ACC112 (cell line): ENCODE results near the gene LILRA6.
"Not testable (repeated sequence)": the region's sequence is repeated elsewhere in the genome, so short reads cannot be mapped to it uniquely, and the experiment has no call there.

Experiments used
- H2AFZ ChIP-seq: fragments of 200-600 bp; sonication (generic); one replicate; pipeline ENCODE4 v1.6.0; 2017; ENCODE audit warnings: antibody characterized with exemption, low read length; ENCODE audit not compliant: unreplicated experiment
- H3K27ac ChIP-seq: fragments of 200-600 bp; sonication (generic); 2 replicates; pipeline ENCODE4 v1.5.1; 2014; ENCODE audit warnings: low read depth, mild to moderate bottlenecking, antibody characterized with exemption, low read length, moderate library complexity
- H3K27me3 ChIP-seq: fragments of 200-600 bp; sonication (generic); 2 replicates; pipeline ENCODE4 v1.6.1; 2014; ENCODE audit warnings: mild to moderate bottlenecking, antibody characterized with exemption, low read length, moderate library complexity, mixed read lengths; ENCODE audit not compliant: insufficient read depth
- H3K36me3 ChIP-seq: fragments of 200-600 bp; sonication (generic); 2 replicates; pipeline ENCODE4 v1.6.1; 2016; ENCODE audit warnings: mild to moderate bottlenecking, antibody characterized with exemption, low read length, moderate library complexity, mixed read lengths; ENCODE audit not compliant: insufficient read depth
- H3K4me1 ChIP-seq: fragments of 200-600 bp; sonication (generic); one replicate; pipeline ENCODE4 v1.6.1; 2016; ENCODE audit warnings: low read length, mixed read lengths; ENCODE audit not compliant: insufficient read depth, unreplicated experiment, control insufficient read depth
- H3K4me3 ChIP-seq: fragments of 200-600 bp; sonication (generic); 2 replicates; pipeline ENCODE4 v1.5.1; 2014; ENCODE audit warnings: mild to moderate bottlenecking, low read depth, low read length
- H3K79me2 ChIP-seq: fragments of 200-600 bp; sonication (generic); one replicate; pipeline ENCODE4 v1.6.0; 2016; ENCODE audit warnings: low read length; ENCODE audit not compliant: control insufficient read depth, unreplicated experiment, insufficient read depth

The LILRA6 gene

GRCh38 chr19:54207193-54207592, 35.4 kb downstream of the LILRA6 start:
- not testable (repeated sequence) for H2AFZ ChIP-seq, H3K27ac ChIP-seq, H3K27me3 ChIP-seq, H3K4me3 ChIP-seq
- peaks cover 29% of the 10 kb centered on the region for H3K36me3 ChIP-seq
- peaks cover 52% of the 10 kb centered on the region for H3K4me1 ChIP-seq
- H3K79me2 ChIP-seq: peaks cover 50% of the 10 kb centered on the region

DNA sequence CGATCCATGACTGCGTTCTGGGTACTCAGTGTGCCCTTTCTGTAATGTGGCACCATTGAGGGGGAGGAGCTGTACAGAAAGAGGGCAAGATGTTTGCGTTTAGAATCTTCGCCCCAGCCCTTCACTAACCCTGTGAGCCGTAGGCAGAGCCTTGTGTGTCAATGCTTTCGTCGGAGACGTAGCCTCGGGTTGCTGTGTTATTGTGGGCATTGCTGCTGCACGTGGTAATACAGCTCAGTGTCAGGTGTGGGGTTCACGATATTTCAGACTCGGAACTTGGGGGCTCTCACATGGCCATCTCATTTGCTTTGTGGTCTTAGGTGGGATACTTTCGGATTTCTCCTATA, 35.8 kb downstream of the LILRA6 start:
- Histone ChIP-seq H3K79me2 (peaks cover 54% of the 10 kb centered on the region), H3K27ac (no peak overlapping the region), H3K4me1 (peaks cover 56% of the 10 kb centered on the region), H2AFZ (no peak overlapping the region), H3K4me3 (no peak overlapping the region), H3K36me3 (peaks cover 32% of the 10 kb centered on the region), H3K27me3 (no peaks in the 10 kb centered on the region)

DNA sequence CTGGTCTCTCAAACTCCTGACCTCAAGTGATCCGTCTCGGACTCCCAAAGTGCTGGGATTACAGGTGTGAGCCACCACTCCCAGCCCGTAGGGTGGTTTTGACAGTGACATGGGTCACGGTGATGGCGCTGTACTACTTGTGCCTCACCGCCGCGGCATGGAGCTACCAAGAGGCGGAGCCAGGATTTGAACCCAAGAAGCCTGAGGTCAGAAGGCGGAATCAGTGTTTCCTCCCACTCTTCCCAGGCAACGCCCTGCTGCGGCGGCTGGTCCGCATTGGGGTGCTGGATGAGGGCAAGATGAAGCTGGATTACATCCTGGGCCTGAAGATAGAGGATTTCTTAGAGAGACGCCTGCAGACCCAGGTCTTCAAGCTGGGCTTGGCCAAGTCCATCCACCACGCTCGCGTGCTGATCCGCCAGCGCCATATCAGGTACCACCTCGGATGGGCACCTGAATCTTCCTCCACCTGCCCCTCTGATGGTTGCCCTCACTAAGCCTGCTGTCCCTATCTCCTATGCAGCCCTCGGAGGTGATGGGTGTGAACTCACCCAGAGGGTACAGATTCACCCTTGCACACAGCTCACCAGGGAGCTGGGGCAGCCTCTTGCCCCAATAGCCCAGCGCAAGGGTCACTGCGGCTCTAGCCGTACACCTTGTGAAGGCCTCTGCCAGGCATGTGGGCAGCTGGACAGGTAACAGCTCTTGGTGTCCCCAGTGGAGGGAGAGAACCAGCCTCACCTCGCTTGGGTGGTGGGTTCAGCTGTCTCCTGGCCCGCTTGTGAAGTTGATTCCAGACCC, 36.4 kb downstream of the LILRA6 start:
- no peak overlapping the region for H3K27ac ChIP-seq
- no peaks in the 10 kb centered on the region for H3K27me3 ChIP-seq
- H3K4me3 ChIP-seq: no peak overlapping the region
- peaks cover 58% of the 10 kb centered on the region for H3K4me1 ChIP-seq
- H2AFZ ChIP-seq: no peak overlapping the region
- peaks cover 37% of the 10 kb centered on the region for H3K36me3 ChIP-seq
- peaks cover 59% of the 10 kb centered on the region for H3K79me2 ChIP-seq

DNA sequence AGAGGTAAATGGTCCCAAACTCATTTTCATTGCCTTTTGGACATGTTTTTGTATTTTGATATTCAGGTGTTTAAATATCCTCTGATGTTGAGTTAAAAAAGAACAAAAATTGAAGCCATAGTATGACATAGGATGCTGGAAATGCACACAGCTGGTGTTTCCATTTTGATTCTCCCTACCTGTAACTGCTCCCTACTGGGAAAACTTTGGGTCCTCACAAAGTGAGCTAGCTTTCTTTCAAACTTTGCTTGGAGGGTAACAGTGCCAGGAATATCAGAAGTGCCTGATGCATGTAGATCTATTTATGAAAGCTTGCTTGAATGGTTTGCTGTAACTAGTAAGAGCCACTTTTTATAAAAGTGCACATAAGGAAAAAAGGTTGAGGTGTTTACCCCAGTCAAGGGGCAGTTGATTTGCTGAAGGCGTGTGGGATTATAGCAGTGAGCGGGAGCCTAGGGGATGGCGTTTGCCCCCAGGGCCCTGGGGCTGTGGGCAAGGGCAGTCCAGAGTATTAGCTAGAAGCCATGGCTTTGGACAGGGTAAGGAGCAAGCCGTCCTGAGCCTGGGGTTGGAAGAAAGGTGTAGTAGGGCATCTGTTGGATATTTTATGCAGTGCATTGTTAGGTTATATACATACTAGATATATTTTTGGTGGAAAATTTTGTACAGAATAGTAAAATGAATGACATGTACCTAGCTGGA, 37.7 kb downstream of the LILRA6 start:
- Histone ChIP-seq H3K79me2 (peaks cover 62% of the 10 kb centered on the region), H2AFZ (no peak overlapping the region), H3K36me3 (peaks cover 39% of the 10 kb centered on the region), H3K27ac (no peak overlapping the region), H3K27me3 (no peaks in the 10 kb centered on the region), H3K4me1 (peaks cover 53% of the 10 kb centered on the region), H3K4me3 (no peak overlapping the region)

- peaks cover 37% of the 10 kb centered on the region for H3K4me1 ChIP-seq
- peak overlapping the region; percentile 93 for H3K4me3 ChIP-seq
Measured at GRCh38 chr19:54203151-54203611, 39.4 kb downstream of the LILRA6 start.

DNA sequence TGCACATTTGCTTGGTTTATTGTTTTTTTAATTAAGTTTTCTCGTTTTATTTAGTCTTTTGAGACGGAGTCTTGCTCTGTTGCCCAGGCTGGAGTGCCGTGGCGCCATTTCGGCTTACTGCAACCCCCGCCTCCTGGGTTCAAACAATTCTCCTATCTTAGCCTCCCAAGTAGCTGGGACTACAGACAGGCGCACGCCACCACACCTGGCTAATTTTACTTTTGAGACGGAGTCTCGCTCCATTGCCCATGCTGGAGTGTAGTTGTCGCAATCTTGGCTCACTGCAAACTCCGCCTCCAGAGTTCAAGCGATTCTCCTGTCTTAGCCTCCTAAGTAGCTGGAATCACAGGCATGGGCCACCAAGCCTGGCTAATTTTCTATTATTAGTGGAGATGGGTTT, 40.6 kb downstream of the LILRA6 start:
- H3K4me3 ChIP-seq: peak overlapping the region; percentile 93
- H3K27ac ChIP-seq: 0 out of 2 replicates have a peak overlapping the region, but pooled peaks have one; percentile 89
- peaks cover 31% of the 10 kb centered on the region for H3K4me1 ChIP-seq
- H3K79me2 ChIP-seq: peaks cover 60% of the 10 kb centered on the region
- no peaks in the 10 kb centered on the region for H3K27me3 ChIP-seq
- H3K36me3 ChIP-seq: peaks cover 35% of the 10 kb centered on the region
- H2AFZ ChIP-seq: no peak overlapping the region

More at GRCh38 chr19:54203151-54203611, 39.4 kb downstream of the LILRA6 start:
- Histone ChIP-seq H3K36me3 (peaks cover 39% of the 10 kb centered on the region), H3K27ac (no peak overlapping the region), H3K27me3 (no peaks in the 10 kb centered on the region), H3K79me2 (peaks cover 62% of the 10 kb centered on the region), H2AFZ (no peak overlapping the region)

DNA sequence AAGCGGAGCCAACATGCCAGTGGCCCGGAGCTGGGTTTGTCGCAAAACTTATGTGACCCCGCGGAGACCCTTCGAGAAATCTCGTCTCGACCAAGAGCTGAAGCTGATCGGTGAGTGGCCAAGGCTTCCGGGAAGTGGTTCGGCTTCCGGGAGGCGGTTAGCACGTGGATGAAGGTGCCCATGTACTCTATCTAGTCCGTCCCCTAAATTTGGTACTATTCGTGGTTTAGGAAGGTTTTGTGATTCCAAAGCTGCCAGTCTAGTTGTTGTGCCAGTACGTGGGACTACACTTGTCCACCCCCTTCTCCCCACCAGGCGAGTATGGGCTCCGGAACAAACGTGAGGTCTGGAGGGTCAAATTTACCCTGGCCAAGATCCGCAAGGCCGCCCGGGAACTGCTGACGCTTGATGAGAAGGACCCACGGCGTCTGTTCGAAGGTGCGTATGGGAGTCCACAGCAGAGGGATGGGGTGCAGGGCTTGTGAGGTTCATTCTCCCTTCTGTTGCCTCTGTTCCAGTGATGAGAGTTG, 41.4 kb downstream of the LILRA6 start:
- H2AFZ ChIP-seq: no peak overlapping the region
- H3K36me3 ChIP-seq: peaks cover 35% of the 10 kb centered on the region
- peaks cover 52% of the 10 kb centered on the region for H3K79me2 ChIP-seq
- peaks cover 31% of the 10 kb centered on the region for H3K4me1 ChIP-seq
- peak overlapping the region; percentile 93 for H3K4me3 ChIP-seq
- H3K27me3 ChIP-seq: no peaks in the 10 kb centered on the region
- peak overlapping the region; percentile 89 for H3K27ac ChIP-seq

GRCh38 chr19:54199401-54199800, 43.2 kb downstream of the LILRA6 start:
- peaks cover 23% of the 10 kb centered on the region for H3K36me3 ChIP-seq
- H3K4me3 ChIP-seq: no peak overlapping the region

GRCh38 chr19:54197121-54197520, 45.5 kb downstream of the LILRA6 start:
- Histone ChIP-seq H3K79me2 (peaks cover 24% of the 10 kb centered on the region), H3K36me3 (peaks cover 10% of the 10 kb centered on the region), H3K27me3 (no peaks in the 10 kb centered on the region), H3K27ac (no peak overlapping the region), H3K4me3 (no peak overlapping the region), H3K4me1 (peaks cover 11% of the 10 kb centered on the region), H2AFZ (no peak overlapping the region)

More at GRCh38 chr19:54199401-54199800, 43.2 kb downstream of the LILRA6 start:
- Histone ChIP-seq H3K4me1 (peaks cover 22% of the 10 kb centered on the region), H3K27ac (no peak overlapping the region), H3K27me3 (no peaks in the 10 kb centered on the region), H2AFZ (no peak overlapping the region), H3K79me2 (peaks cover 34% of the 10 kb centered on the region)

DNA sequence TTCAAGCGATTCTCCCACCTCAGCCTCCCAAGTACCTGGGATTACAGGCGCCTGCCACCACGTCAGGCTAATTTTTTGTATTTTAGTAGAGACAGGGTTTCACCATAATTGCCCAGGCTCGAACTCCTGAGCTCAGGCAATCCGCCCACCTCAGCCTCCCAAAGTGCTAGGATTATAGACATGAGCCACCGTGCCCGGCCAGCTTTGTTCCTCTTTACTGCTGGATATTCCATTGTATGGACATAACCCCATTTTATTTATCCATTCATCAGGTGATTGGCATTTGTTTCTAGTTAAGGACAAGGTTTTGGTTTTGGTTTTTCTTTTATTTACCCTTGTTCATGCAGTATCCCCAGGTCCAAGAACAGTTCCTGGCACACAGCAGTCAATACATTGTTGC, 46.1 kb downstream of the LILRA6 start:
- Histone ChIP-seq H3K27ac (no peak overlapping the region), H3K79me2 (peaks cover 24% of the 10 kb centered on the region), H3K27me3 (no peaks in the 10 kb centered on the region), H2AFZ (no peak overlapping the region), H3K4me1 (peaks cover 8% of the 10 kb centered on the region), H3K36me3 (peaks cover 4% of the 10 kb centered on the region), H3K4me3 (no peak overlapping the region)
